ENCODE data around the gene SORCS3.

- TF ChIP-seq EZH2 (IDR thresholded peaks at IDR 0.05; ENCODE audit: insufficient read depth, poor library complexity, severe bottlenecking) = no peak
- no peak for TF ChIP-seq EZH2phosphoT487 (IDR thresholded peaks at IDR 0.05; ENCODE audit: insufficient read depth, low read depth)
Measured at GRCh38 chr10:104666106-104666505, 25.0 kb downstream of the SORCS3 start.
